ENCODE data around the gene GTF3C4. TPM values are rescaled to one million over a fixed set of nuclear protein-coding genes. Genes with fewer than 3 reads are reported as not detected.

The GTF3C4 gene
- total and polyA plus RNA-seq, 2 of the 8 experiments (the other 6 are each of a cell fraction or from before 2014, with no cell fraction given) = 6.8 to 39.2 TPM

DNA sequence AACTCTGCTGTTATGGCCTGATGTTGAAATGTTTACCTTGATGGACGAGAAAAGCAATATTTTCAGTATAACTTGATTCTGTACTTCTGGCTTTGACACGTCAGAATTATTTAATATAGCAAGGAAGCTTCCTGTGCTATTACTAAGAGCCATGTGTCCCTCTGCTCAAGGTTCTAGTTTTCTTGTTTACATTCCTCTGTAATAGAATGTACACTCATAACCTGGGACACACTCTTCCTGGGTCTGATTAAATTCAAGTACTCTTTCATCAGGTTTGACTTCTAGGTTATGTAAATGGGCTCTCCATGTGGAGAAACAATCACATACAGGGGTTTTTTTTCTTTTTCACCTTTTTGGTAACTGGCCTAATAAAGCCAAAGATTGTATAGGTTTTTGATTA lies 33.1 kb downstream of the GTF3C4 start:
- FAIRE-seq (no peak), DNase-seq (ENCODE audit: low read depth in 1 of 2, low spot score in 2 of 2) (no peak)
- Histone ChIP-seq H2AK5ac (ENCODE audit: low read depth, low read length) (no peak overlapping the region), H3K4me1 (replicated peaks in 1 of 4; ENCODE audit: control insufficient read depth in 3 of 4, insufficient read depth in 4 of 4, low read length in 3 of 4) (no peaks in the 10 kb centered on the region), H4K8ac (ENCODE audit: extremely low read depth, insufficient read depth, low read length) (no peak overlapping the region), H3K4me2 (ENCODE audit: insufficient read depth in 1 of 2, low read depth in 2 of 2, low read length in 2 of 2) (no peak overlapping the region), H2BK120ac (replicated peaks; ENCODE audit: low read depth, low read length) (no peak overlapping the region), H3K56ac (replicated peaks; ENCODE audit: insufficient read length, low read depth, low read length) (no peak overlapping the region), H2BK5ac (ENCODE audit: low read depth, low read length) (no peak overlapping the region), H3K27ac (ENCODE audit: low read depth, low read length) (no peak overlapping the region), H3K14ac (ENCODE audit: insufficient read length) (no peak overlapping the region), H3K9ac (replicated peaks in 1 of 4; ENCODE audit: extremely low read depth in 1 of 4, low read depth in 3 of 4, low read length in 3 of 4) (no peak overlapping the region), H2BK15ac (ENCODE audit: low read length) (no peak overlapping the region), H3K23ac (ENCODE audit: insufficient read length) (no peak overlapping the region), H3K79me2 (ENCODE audit: control insufficient read depth in 1 of 2, insufficient read depth in 2 of 2, low read length in 2 of 2) (no peaks in the 10 kb centered on the region), H3K4me3 (ENCODE audit: extremely low read depth in 1 of 4, insufficient read depth in 2 of 4, low read depth in 3 of 4, low read length in 4 of 4) (no peak overlapping the region), H4K5ac (ENCODE audit: insufficient read length, low read depth, low read length) (no peak overlapping the region), H3K23me2 (ENCODE audit: low read depth, low read length) (no peaks in the 10 kb centered on the region), H2BK12ac (ENCODE audit: low read depth, low read length) (no peak overlapping the region), H4K91ac (replicated peaks; ENCODE audit: insufficient read length, low read length) (no peak overlapping the region), H3K27me3 (replicated peaks in 1 of 4; ENCODE audit: control insufficient read depth in 3 of 4, extremely low read depth in 1 of 4, insufficient read depth in 3 of 4, low read length in 3 of 4) (no peaks in the 10 kb centered on the region), H3K79me1 (ENCODE audit: low read depth, low read length) (no peaks in the 10 kb centered on the region), H4K20me1 (replicated peaks in 1 of 2; ENCODE audit: control insufficient read depth in 1 of 2, insufficient read depth in 2 of 2, low read length in 2 of 2) (no peaks in the 10 kb centered on the region), H2AFZ (ENCODE audit: low read length) (no peak overlapping the region), H3K36me3 (ENCODE audit: control insufficient read depth in 2 of 4, insufficient read depth in 4 of 4, low read length in 3 of 4) (no peaks in the 10 kb centered on the region), H3K4ac (replicated peaks; ENCODE audit: insufficient read length, low read depth, low read length) (no peak overlapping the region), H3K9me3 (ENCODE audit: insufficient read depth in 2 of 2, low read depth in 1 of 2, low read length in 1 of 2) (peaks cover 15 to 27% of the 10 kb centered on the region in 2 experiments), H2BK20ac (ENCODE audit: low read length) (no peak overlapping the region), H3K18ac (ENCODE audit: extremely low read depth, low read length) (no peak overlapping the region)
- CTCF ChIA-PET (ENCODE audit: partially characterized antibody) = interaction anchor here (1.4 kb wide), 1 partner anchor 9 kb away, joined by 13 read pairs; no protein-coding TSS in a partner anchor
- 85% methylated on average over 2 of the region's 2 CpGs; no CpG with 5 or more reads in 1 of the 2 experiments for WGBS, 2 experiments (ENCODE audit: extremely low coverage in 1 of 2, insufficient coverage in 1 of 2, insufficient read length in 1 of 2, insufficient replicate concordance in 2 of 2, low coverage in 1 of 2, low lambda C conversion rate in 2 of 2, missing lambda C conversion rate in 1 of 2)
- POLR2A ChIA-PET (ENCODE audit: partially characterized antibody) = no interaction called here
- TF ChIP-seq CBX5 (IDR thresholded peaks at IDR 0.05; ENCODE audit: low read depth, low read length) (no peak), EZH2 (IDR thresholded peaks at IDR 0.05; ENCODE audit: low read depth, low read length, severe bottlenecking) (no peak), EP300 (IDR thresholded peaks at IDR 0.05; ENCODE audit: borderline replicate concordance in 1 of 2, low read depth in 2 of 2, low read length in 2 of 2) (no peak), YY1 (IDR thresholded peaks at IDR 0.05; ENCODE audit: low read depth, low read length) (no peak)

All from H1 (cell line).